HL-60/S4 treated with phorbol 12-myristate 13-acetate at 8.2 ng/mL for 4 days and 3 days (cell line): Measurements from ENCODE around the gene LRRC31.

ENCODE experiments used
- in situ Hi-C: fragments of 300-500 bp; cut with MboI; formaldehyde crosslinking; loops from 2 replicates; pipeline ENCODE4 v1.15.0; 2022; ENCODE audit warnings: low sequenced_read_pairs

The LRRC31 gene

GRCh38 chr3:169813757-169814517, 55.8 kb downstream of the LRRC31 start:
- in situ Hi-C loops, result no loop called here

DNA sequence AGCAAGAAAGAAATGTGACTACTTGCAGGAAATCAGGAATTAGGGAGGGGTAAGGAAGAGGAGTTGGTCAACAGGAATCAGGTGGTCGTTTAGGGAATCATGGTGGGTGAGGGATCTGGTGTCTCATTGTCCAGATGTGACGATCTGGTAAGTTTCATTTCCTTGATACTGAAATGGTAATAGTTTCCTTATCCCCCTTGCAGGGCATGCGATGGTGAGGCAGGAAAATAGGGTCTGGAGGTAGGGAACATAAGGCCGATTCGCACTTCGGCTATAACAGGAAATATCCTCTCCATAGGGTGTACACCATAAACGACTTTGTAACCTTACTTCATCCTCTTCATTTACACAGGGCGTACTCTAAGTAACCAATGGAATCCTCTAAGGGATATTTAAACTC, 56.5 kb downstream of the LRRC31 start:
- in situ Hi-C loops, result no loop called here

DNA sequence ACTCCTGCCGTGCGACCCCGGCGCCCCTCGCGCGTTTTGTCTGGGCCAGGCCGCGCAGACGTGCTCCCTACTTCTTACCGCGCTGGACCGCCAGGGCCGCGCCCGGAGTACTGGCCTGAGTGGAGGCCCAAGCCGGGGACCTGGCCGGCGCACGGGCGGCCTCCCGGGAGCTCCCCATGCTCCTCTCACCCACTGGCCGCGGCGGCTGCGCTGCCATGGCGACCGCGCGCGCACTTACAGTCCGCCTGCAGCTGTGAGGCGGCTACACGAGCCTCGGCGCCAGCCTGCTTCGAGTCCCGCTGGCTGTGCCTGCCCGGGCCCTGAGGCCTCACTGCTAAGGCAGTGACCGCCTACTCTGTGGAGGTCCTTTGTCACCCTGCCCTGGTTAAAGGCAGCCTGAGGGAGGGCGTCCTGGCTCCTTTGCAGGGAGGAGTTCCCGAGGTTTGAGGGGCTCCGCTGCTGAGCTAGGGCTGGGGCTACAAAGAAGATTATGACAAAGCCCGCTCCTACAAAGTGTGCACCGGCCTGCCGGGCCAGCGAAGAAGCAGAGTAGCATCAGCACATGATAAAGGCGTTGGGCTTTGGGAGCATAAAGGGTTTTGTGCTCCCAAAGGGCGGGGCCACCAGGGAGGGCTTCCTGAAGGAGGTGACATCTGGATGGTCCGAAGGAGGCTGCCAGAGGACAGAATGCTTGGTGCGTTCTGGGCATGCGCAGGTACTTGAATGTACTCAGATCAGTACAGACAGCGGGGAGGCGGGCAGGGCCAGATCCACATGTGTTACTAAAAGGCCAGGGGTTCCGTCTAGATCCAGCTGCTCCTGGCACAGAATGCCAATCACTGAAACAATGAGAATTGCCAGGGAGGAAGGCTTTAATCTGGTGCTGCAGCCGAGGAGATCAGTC, 57.2 kb downstream of the LRRC31 start, which contains the start of the genes LRRC34 and LRRIQ4:
TSS of gene LRRC34 (minus strand) at position 573 of the 904 bp plus-strand sequence. CDS start at position 217, 356 bp downstream.
TSS of gene LRRIQ4 (plus strand) at position 539 of the 904 bp plus-strand sequence. CDS start 9,052 bp downstream, outside the sequence.
- in situ Hi-C loops, result no loop called here

DNA sequence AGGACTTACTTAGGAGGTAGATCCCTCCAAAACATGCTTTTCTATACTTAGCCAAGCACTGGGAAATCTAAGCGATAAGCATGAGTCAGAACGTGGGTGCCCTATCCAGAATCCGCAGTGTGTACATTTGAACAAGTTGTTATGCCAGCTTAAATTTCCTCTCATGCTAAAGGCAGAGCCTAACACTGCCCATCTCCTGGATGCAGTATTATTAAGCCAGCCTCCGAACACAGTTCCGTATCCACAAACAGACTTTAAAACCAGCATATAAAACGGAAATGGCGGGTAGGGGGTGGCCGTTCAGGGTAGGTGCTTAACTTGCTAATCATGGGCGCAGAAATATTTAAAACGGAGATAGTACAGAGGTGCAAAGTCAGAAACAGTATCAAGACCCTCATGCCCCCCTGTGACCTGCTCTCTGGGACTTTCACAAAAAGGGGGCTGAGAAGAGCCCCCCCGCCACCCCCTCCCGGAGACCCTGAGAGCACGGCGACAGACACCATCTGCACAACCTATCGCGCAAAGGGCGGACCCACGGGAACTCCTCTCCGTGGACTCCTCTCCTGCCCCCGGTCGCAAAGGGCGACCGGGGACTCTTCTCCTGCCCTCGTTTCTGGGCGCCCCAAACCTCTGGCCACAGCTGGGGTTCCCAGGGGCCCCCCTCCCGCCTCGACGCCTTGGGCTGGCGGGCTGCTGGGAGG, 58.0 kb downstream of the LRRC31 start:
- in situ Hi-C loops, result no loop called here

GRCh38 chr3:169809230-169809795, 60.4 kb downstream of the LRRC31 start:
- in situ Hi-C loops, result no loop called here

DNA sequence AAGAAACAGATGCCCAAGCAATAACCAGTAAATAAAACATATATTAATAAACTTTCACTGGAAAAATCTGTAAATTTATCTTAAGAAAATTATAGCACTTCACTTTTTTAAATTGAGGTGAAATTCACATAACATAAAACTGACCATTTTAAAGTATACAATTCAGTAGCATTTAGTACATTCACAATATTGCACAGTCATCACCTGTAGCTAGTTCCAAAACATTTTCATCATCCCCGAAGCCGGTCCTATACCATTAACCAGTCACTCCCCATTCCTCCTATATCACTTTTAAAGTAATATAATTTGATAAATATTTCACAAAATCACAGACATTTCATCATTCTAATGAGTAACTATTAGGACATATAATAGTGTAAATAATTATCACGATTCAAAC, 65.1 kb downstream of the LRRC31 start:
- in situ Hi-C loops, result no loop called here

DNA sequence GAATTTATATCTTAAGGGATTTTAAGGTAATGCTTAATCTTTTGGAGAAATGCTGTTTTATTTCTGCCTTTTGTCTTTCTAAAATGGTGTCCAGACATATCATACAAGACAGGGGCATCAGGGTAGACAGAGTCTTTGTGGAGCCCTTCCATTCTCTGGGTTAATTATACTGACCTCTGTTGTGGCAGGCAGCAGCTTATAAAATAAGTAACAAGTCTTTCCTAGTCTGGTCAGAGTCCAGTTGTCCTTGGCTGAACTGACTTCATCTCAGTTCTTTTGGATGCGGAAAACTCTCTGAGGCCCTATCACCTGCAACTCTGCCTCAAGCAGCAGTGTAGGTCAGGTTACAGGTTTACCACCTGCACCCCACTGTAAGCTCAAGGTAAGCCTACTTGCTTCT, 77.4 kb downstream of the LRRC31 start:
- in situ Hi-C loops, result no loop called here

- in situ Hi-C loops, result no loop called here
Observed at GRCh38 chr3:169790687-169791429, 78.9 kb downstream of the LRRC31 start.

GRCh38 chr3:169790219-169790618, 79.5 kb downstream of the LRRC31 start:
- in situ Hi-C loops, result no loop called here
